GM10266 (cell line): Measurements from ENCODE around the gene TMEM59L.

Experiments
- DNase-seq: peaks from one replicate; pipeline ENCODE4 v3.0.0; 2012; ENCODE audit errors: extremely low spot score
- TF ChIP-seq, protein P1 (sequence below): IDR thresholded peaks from 2 replicates; pipeline ENCODE4 v1.5.1; 2012; ENCODE audit warnings: mild to moderate bottlenecking, low read depth; ENCODE audit not compliant: control insufficient read depth, insufficient read depth; ENCODE audit errors: missing control alignments

The TMEM59L gene

DNA sequence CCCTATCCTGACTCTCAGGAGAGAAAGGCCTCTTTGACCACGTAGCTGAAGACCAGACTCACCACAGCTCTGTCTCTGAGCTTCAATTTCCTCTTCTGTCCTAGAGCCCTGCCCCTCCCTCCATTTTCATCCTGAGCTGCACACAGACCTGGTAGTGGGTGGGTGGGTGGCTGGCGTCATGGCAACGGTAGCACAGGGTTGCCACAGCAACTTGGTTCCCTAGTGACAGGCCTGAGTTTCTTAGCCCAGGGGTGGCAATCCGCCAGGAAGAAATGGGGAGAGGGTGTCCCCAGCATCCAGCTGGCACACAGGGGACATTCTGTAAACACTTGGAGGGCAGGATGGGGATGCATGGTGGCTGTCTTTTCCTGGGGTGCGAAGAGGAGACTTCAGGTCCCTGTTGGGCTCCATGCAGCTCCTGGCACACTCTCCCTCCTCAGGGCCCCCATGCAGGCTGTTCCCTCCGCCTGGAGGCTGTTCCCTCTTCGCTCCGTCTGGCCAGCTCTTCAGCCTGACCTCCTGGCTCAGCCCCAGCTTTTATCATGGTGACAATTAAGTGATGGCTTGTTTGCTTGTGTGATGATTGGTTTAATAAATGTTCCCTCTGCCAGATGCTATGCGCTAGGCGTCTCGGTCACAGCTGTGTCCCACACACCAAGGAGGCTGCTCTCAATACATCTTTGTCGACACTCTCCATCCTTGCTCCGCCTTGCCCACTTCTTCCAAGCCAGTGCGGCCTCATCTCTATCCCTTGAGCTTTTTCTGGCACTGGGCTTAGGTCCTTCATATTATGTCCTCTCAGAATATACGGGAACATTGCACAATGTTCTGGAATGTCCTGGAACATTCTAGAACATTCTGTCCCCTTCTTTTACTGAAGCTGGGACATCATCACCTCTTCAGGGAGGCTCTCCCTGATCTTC is 16.8 kb downstream of the TMEM59L start:
- TF ChIP-seq, protein P1, sequence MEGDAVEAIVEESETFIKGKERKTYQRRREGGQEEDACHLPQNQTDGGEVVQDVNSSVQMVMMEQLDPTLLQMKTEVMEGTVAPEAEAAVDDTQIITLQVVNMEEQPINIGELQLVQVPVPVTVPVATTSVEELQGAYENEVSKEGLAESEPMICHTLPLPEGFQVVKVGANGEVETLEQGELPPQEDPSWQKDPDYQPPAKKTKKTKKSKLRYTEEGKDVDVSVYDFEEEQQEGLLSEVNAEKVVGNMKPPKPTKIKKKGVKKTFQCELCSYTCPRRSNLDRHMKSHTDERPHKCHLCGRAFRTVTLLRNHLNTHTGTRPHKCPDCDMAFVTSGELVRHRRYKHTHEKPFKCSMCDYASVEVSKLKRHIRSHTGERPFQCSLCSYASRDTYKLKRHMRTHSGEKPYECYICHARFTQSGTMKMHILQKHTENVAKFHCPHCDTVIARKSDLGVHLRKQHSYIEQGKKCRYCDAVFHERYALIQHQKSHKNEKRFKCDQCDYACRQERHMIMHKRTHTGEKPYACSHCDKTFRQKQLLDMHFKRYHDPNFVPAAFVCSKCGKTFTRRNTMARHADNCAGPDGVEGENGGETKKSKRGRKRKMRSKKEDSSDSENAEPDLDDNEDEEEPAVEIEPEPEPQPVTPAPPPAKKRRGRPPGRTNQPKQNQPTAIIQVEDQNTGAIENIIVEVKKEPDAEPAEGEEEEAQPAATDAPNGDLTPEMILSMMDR, result no peak
- no peak for DNase-seq

- TF ChIP-seq, protein P1, result no peak
- DNase-seq, result no peak
These were observed 20.7 kb downstream of the TMEM59L start for GRCh38 chr19:18633321-18633720.

DNA sequence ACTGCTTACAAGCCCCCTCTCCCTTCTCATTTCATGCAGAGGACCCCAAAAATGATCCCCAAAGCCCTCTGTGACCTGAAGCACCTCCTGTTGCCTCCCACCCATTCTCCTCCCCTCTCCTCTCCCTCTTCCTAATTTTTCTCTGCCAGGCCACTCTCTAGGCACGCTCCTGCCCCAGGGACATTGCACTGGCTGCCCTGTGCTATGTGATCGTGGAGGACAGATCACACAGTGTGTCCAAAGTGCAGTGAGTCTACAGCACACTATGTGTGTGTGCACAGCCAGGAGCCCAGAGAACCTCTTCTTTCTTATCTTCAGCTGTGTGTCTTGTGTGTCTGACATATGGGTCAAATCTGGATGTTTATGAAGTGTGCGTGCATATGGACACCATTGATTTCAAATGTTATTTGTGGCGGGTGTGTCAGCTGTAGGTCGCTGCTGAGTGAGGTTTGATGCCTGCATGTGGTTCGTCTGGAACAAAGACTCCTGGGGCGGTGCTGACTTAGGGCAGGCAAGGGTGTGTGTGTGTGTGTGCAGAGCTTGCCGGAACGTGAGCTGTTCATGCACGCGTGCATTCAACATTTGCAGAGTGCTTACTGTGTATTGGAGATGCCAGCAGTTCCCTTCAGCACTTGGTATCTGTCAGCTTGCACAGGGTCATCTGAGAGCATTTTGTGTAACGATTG is 22.1 kb downstream of the TMEM59L start:
- TF ChIP-seq, protein P1, result no peak
- DNase-seq, result no peak

DNA sequence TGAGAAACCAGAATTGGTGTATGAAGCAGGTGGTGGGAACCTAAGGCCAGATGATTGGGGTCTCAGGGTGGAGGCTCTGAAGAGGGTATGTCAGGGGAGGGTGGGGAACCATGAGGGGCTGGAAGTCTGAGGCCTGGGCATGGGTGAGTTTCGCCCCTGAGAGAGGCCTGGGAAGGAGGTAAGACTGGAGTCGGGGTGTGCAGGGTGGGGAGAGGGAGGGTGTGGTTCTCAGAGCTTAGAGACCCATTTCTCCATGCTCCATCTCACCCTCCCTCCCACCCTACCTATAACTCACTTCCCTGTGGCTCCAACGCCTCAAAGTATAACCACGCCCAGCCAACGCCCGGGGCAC is 23.1 kb downstream of the TMEM59L start:
- TF ChIP-seq, protein P1, result no peak
- no peak for DNase-seq

DNA sequence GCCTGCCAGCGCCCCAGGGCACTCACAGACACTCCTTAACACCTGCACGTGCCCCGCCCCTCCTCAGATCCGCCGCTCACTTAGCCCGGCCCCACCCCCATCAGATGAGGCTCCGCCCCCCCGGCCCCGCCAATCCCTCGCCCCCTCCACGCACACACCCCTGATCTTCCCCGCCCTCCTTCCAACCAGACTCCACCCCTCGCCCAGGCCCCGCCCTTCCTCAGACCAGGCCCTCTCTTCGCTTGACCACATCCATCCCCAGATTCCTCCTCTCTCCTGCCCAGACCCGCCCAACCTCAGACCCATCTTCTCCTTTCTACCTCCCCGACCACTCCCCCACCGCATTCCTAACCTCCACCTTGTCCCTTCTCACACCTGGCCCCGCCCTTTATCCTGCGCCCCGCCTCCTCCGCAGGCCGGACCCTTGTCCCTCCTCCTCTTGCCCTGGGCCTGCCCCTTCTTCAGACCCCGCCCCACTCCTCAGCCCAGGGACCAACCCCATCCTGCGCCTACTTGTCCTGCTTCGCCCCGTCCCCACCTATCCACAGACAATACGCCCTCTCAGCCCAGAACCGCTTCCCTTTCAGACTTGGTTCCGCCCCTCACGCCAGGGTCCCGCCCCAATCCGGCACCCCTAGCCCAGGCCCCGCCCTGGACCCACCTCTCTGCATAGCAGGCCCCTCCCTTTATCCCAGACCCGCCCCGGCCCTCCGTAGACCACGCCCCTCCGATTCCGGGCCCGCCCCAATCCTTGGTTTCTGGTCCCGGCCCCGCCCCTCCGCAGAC is 23.7 kb downstream of the TMEM59L start:
- TF ChIP-seq, protein P1, result no peak

GRCh38 chr19:18636969-18637629 is 24.4 kb downstream of the TMEM59L start, which contains the start of gene KLHL26:
TSS of gene KLHL26 (plus strand) at chr19:18637028. CDS start at chr19:18637055, 27 bp downstream.
- TF ChIP-seq, protein P1, result no peak
- DNase-seq, result no peak

More for the DNA sequence above, 23.7 kb downstream of the TMEM59L start:
- peak; percentile 99 for DNase-seq
